Left ventricle myocardium inferior (tissue), 1 donor: ENCODE data around the gene ACACB. TPM values are rescaled to one million over a fixed set of nuclear protein-coding genes. Genes with fewer than 3 reads are reported as not detected.

Experiments
- DNase-seq: peaks from one replicate; pipeline ENCODE4 v3.0.0-alpha.2; 2020
- H3K27ac ChIP-seq: fragments of 200-600 bp; replicated peaks from 2 replicates; pipeline ENCODE4 v1.8.0; 2021
- H3K27me3 ChIP-seq: fragments of 200-600 bp; 2 replicates; pipeline ENCODE4 v1.8.0; 2021; ENCODE audit warnings: low read depth
- H3K36me3 ChIP-seq: fragments of 200-600 bp; 2 replicates; pipeline ENCODE4 v1.8.0; 2021
- H3K4me1 ChIP-seq: fragments of 200-600 bp; 2 replicates; pipeline ENCODE4 v1.8.0; 2021
- H3K4me3 ChIP-seq: fragments of 200-600 bp; 2 replicates; pipeline ENCODE4 v1.8.0; 2021; ENCODE audit warnings: mild to moderate bottlenecking, moderate library complexity
- H3K9me3 ChIP-seq: fragments of 200-600 bp; replicated peaks from 2 replicates; pipeline ENCODE4 v1.8.0; 2021
- intact Hi-C: fragments of 100-400 bp; cut with micrococcal nuclease; formaldehyde crosslinking; loops from one replicate; pipeline ENCODE4 v1.11.0; 2022
- total RNA-seq: library from RNA; stranded (reverse); fragmentation: NEBNext Ultra II Directional; extraction: Animal tissue kit (Norgen Biotek cat#: 25700); gene quantifications from one replicate; pipeline ENCODE4 v1.2.1, GENCODE V29; 2021
- TF ChIP-seq, protein P1 (sequence below): fragments of 200-600 bp; IDR thresholded peaks from 2 replicates; pipeline ENCODE4 v1.8.0; 2021; ENCODE audit warnings: antibody characterized with exemption, mild to moderate bottlenecking, borderline replicate concordance
- donor health status: DM: no; HTN: yes; CAD: no; lungs with severe emphysema.

ACACB gene
- total RNA-seq, 1 donor from 2014 or later: 123 TPM

- Histone ChIP-seq H3K27ac (no peak overlapping the region), H3K4me3 (no peak overlapping the region), H3K4me1 (no peaks in the 10 kb centered on the region), H3K9me3 (no peaks in the 10 kb centered on the region), H3K36me3 (peaks cover 100% of the 10 kb centered on the region), H3K27me3 (no peaks in the 10 kb centered on the region)
- no peak for DNase-seq
- TF ChIP-seq, protein P1, sequence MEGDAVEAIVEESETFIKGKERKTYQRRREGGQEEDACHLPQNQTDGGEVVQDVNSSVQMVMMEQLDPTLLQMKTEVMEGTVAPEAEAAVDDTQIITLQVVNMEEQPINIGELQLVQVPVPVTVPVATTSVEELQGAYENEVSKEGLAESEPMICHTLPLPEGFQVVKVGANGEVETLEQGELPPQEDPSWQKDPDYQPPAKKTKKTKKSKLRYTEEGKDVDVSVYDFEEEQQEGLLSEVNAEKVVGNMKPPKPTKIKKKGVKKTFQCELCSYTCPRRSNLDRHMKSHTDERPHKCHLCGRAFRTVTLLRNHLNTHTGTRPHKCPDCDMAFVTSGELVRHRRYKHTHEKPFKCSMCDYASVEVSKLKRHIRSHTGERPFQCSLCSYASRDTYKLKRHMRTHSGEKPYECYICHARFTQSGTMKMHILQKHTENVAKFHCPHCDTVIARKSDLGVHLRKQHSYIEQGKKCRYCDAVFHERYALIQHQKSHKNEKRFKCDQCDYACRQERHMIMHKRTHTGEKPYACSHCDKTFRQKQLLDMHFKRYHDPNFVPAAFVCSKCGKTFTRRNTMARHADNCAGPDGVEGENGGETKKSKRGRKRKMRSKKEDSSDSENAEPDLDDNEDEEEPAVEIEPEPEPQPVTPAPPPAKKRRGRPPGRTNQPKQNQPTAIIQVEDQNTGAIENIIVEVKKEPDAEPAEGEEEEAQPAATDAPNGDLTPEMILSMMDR: no peak
- intact Hi-C loops: no loop called here
Measured at GRCh38 chr12:109201496-109201885, 85.1 kb downstream of the ACACB start.

DNA sequence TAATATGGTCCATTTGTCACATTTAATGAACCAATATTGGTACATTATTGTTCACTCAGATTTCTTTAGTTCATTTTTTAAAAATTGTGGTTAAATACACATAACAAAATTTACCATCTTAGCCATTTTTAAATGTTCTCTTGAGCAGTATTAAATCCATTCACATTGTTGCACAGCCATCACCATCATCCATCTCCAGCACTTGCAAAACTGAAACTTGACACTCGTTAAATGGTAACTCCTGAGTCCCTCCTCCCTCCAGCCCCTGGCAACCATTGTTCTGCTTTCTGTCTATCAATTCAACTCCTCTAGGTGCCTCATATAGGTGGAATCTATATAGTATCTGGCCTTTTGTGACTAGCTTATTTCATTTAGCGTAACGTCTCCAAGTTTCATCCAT lies 86.4 kb downstream of the ACACB start:
- no peak for DNase-seq
- H3K27me3 ChIP-seq: no peaks in the 10 kb centered on the region
- no peak overlapping the region for H3K27ac ChIP-seq
- H3K4me1 ChIP-seq: no peaks in the 10 kb centered on the region
- intact Hi-C loops: no loop called here
- peaks cover 100% of the 10 kb centered on the region for H3K36me3 ChIP-seq
- TF ChIP-seq, protein P1: no peak
- H3K9me3 ChIP-seq: no peaks in the 10 kb centered on the region
- no peak overlapping the region for H3K4me3 ChIP-seq

- H3K4me3 ChIP-seq: no peak overlapping the region
- DNase-seq: no peak
- H3K27me3 ChIP-seq: no peaks in the 10 kb centered on the region
- no peaks in the 10 kb centered on the region for H3K9me3 ChIP-seq
- TF ChIP-seq, protein P1: no peak
- peaks cover 100% of the 10 kb centered on the region for H3K36me3 ChIP-seq
- H3K4me1 ChIP-seq: no peaks in the 10 kb centered on the region
- no peak overlapping the region for H3K27ac ChIP-seq
- intact Hi-C loops: no loop called here
Measured at GRCh38 chr12:109203480-109203879, 87.1 kb downstream of the ACACB start.

- Histone ChIP-seq H3K27me3 (no peaks in the 10 kb centered on the region), H3K27ac (no peak overlapping the region), H3K4me3 (no peak overlapping the region), H3K4me1 (no peaks in the 10 kb centered on the region), H3K9me3 (no peaks in the 10 kb centered on the region), H3K36me3 (peaks cover 95% of the 10 kb centered on the region)
- TF ChIP-seq, protein P1: no peak
- DNase-seq: no peak
- intact Hi-C loops: no loop called here
Measured at GRCh38 chr12:109209082-109209481, 92.7 kb downstream of the ACACB start.

- no peaks in the 10 kb centered on the region for H3K4me1 ChIP-seq
- TF ChIP-seq, protein P1: no peak
- no peak for DNase-seq
- H3K27ac ChIP-seq: no peak overlapping the region
- H3K9me3 ChIP-seq: no peaks in the 10 kb centered on the region
- H3K27me3 ChIP-seq: no peaks in the 10 kb centered on the region
- intact Hi-C loops: no loop called here
- H3K4me3 ChIP-seq: no peak overlapping the region
- H3K36me3 ChIP-seq: peaks cover 95% of the 10 kb centered on the region
Measured at GRCh38 chr12:109212460-109213115, 96.2 kb downstream of the ACACB start.
